Activated CD4-positive, alpha-beta T cell treated with anti-CD3 and anti-CD28 coated beads, Interleukin-2, Interleukin-6, amounts not matched to agents 100 ng/mL and 50 ng/mL, durations not matched to agents 16 hours and 8 hours (primary cell): ENCODE results near the gene SFMBT2.
A peak's percentile ranks its signal among the peaks of the same experiment; 100 is the strongest.
"Not testable (repeated sequence)": the region's sequence is repeated elsewhere in the genome, so short reads cannot be mapped to it uniquely, and the experiment has no call there.

Experiments used
- DNase-seq: peaks from one replicate; pipeline ENCODE4 v3.0.0-alpha.2; 2020

SFMBT2 gene

DNA sequence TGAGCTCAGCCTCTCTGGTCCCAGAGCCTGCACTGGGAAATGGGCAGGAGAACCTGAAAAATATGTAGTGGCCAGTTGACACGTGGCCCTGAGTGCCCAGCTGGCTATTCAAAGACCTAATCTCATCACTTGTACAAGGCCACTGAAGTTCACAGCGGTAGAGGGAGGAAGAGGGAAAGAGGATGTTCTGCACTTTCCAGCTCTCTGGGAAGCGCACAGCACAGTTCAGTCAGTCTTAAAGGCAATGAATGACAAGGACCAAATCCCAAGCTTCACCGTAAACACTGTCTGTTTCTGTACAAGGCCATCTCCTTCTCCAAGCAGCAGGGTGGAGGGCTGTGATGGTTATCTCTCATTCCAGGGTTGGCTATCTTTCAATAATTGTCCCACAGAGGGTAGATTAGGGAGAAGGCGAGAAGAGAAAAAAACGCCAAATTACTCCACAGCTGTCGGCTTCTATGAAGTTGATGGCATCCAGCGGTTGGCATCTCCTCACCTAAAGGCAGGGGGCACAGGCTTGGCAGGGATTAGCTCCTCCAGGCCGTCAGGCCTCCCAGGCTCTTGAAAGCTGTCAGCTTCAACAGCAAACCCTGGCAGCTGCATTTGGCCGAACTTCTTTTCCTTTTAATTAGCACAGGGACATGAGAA, 10.6 kb downstream of the SFMBT2 start:
- DNase-seq: no peak

- no peak for DNase-seq
Measured at GRCh38 chr10:7399533-7399932, 11.3 kb downstream of the SFMBT2 start.

DNA sequence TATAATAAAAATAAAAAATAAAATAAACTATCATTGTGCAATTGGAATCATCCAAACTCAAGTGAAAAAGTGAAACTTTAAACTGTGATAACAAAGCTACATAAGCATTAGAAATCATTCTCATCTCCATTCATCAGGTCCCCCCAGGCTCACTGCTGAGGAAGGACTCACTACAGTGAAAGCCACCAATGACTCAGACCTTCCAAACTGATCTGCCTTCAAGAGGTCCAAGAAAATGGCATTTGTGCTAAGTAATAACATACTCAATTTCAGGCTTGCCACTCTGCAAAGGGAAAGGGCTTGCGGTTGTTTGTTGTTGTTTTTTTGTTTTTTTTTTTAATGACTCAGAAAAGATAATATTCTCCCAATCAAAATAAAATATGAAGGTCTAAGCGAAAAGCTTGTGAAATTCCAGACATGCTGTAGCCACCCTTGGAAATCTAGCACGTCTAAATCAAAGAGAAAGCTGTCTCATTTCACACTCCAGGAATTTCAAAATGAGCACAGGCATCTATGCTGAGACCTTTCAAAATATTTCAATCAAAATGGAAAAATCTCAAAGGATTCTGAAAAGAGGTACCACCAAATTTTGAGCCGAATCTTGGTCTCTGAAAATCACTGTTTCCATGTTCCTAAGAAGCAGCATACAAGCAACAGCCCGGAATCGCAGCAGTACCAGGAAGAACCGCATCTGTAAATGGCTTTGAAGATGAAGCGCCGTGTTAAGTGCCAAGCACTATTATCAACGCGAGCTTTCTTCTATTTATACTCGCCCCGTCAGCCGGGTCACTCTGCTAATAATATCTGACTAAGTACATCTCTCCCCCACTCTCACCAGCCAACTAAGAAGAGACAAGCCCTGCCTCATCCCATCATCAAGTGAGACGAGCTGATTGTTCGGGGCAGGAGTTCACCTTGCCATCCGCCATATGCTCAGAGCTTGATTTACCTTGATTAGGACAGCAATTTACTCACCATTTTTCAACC, 13.5 kb downstream of the SFMBT2 start:
- DNase-seq: peak; percentile 64

DNA sequence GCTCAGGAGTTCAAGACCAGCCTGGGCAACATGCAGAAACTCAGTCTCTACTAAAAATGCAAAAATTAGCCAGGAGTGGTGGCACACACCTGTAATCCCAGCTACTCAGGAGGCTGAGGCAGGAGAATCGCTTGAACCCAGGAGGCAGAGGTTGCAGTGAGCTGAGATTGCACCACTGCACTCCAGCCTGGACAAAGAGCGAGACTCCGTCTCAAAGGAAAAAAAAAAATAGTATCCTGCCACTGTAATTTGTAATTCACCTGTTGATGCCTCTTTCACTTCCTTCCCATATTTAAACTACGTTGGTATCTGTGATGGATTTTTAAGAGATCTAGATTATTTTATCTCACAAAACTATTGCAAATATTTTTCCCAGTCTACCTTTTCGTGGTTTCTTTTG, 18.5 kb downstream of the SFMBT2 start:
- DNase-seq: not testable (repeated sequence)

DNA sequence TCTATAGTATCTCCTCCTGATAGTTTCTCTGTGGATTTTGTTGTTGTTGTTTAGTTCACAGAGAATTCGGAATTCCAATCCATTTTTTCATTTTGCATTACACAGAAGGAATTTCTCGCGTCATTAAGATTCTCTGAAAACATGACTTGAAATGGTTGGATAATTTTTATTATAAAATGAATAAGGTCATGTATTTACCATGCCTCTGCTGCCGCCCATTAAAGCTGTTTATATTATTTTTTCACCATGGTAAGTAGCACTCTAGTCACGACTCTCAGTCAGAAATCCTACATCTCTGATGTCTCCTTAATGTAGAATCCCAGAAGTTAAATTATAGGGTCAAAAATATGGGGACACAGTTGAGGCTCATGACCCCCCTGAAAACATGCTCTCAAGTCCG, 19.1 kb downstream of the SFMBT2 start:
- DNase-seq: no peak

GRCh38 chr10:7390689-7391110, 20.1 kb downstream of the SFMBT2 start:
- not testable (repeated sequence) for DNase-seq

GRCh38 chr10:7389844-7390243, 21.0 kb downstream of the SFMBT2 start:
- DNase-seq: no peak

DNA sequence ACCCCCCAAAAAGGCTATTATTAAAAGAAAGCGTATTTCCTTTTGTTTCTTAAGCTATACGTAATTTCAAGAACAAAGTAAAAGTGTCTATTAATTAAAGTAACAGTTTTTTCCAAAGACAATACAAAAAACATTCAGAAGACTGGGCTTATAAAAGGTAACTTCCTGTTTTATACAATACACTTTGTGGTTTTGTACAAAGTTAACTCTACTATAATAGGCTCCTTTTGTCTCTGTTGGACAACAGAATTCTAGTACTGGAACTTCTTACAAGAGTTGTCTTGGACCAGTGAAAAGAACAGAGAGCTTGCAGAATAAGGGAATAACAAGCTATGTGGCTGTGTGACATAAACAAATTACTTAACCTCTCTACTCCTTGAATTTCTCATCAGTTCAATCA, 21.5 kb downstream of the SFMBT2 start:
- DNase-seq: no peak

DNA sequence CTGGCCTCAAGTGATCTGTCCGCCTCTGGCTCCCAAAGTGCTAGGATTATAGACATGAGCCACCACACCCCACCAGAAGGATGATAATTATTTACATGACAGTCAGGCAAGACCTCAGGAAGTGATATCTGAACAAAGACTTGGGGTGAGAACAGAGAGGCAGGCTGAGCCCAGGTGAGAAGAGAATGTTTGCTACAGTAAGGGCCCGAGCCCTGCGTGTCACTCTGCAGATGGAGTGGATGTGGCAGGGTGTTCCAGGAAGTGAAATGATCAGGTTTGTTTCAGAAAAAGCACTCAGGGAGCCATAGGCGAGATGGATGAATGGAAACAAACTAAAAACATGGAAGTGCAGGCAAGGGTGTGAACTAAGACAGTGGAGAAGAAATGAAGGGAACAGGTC, 22.2 kb downstream of the SFMBT2 start:
- DNase-seq: peak; percentile 27

DNA sequence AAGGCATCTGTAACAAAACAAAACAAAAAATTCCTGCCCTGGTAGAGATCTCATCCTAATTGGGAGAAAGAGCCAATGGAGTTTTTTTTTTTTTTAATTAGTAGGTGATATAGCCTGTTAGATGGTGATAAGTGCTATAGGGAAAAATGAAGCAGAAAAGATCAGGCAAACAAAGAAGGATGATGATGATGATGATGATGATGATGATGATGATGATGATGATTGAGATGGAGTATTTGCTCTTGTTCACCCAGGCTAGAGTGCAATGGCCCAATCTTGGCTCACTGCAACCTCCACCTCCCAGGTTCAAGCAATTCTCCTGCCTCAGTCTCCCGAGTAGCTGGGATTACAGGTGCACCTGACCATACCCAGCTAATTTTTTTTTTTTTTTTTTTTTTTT, 22.7 kb downstream of the SFMBT2 start:
- DNase-seq: not testable (repeated sequence)

DNA sequence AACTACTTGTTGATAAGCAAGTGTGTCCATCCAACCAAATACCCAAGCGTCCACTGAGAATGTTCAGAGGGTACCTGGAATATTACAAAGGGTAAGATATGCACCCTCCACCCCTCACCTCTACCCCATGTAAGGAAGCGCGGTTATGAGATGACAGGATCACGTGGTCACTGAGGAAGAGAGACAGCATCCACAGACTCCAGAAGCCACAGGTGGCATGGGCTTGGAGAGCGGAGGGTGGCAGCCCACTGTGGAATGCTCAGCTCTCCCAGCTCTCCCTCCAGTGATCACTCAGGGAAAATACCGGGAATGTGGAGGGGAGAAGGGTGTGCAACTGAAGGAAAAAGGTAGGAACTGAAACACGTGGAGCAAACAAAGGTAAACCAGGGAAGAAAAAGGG, 25.7 kb downstream of the SFMBT2 start:
- DNase-seq: no peak

DNA sequence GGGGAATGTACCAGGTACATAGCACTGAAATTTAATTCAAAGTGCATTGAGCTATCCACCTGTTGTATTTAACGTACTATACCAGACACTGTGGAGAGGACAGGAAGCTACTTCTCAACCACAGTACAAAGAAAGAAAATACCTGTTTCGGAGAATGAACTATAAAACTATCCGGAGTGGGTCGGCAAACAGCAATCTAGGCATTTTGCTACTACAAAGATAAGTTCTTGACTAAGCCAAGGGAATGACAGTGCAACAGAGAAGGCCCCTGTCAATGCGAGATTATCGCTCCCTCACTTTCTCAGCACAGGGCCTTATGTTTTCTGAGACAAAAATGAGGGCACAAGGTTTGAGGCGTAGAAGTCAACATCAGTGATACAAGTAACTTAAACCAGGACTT, 27.4 kb downstream of the SFMBT2 start:
- no peak for DNase-seq

- DNase-seq: no peak
Measured at GRCh38 chr10:7380704-7381241, 30.1 kb downstream of the SFMBT2 start.

DNA sequence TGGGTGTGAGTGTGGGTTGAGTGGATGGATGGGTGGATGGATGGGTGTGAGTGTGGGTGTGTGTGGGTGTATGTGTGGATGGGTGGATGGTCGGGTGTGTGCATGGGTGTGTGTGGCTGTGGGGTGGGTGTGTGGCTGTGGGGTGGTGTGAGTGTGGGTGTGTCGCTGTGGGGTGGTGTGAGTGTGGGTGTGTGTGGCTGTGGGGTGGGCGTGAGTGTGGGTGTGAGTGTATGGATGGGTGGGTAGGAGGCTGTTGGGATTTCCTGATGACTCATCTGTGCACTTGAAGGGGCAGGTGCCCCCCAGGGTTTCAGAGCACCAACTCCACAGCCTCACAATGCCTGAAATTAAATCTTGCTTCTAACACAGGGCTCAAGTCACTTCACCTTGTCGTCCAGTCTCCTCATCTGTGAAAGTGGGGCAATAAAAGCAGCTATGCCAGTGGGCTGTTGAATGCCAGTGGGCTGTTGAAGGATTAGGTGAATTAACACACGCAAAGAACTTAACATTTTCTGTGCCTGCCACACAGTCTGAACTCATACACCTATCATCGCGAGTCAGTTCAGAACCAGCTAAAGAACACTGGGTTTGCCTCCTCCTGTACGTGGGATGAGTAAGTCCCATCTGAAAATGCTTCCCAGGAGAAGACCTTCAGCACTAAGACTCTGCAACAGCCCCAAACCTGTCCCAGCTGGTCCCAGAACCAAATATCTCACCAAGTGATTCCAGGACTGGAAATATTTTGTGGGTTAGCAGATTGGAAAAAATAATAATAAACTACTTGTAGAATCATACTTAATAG, 32.0 kb downstream of the SFMBT2 start:
- DNase-seq: no peak

- no peak for DNase-seq
Measured at GRCh38 chr10:7377614-7378248, 33.1 kb downstream of the SFMBT2 start.

DNA sequence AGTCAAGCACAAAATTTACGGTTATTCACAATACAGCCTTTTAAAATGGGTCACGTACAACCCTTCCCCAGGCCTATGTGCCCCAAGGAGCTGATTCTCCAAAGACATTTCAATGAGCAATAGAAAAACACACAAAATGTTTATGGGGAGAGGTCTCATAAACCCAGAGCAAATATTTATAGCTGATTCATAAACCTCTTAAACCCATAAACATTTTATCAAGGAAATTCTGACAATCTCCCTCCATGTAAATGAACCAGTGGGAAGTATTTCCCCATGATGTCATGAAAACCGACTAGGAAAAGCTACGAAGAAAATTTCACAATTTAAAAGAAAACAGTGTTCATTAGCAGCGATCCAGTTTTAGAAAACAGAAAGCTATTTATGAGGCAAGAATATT, 36.0 kb downstream of the SFMBT2 start:
- DNase-seq: no peak

DNA sequence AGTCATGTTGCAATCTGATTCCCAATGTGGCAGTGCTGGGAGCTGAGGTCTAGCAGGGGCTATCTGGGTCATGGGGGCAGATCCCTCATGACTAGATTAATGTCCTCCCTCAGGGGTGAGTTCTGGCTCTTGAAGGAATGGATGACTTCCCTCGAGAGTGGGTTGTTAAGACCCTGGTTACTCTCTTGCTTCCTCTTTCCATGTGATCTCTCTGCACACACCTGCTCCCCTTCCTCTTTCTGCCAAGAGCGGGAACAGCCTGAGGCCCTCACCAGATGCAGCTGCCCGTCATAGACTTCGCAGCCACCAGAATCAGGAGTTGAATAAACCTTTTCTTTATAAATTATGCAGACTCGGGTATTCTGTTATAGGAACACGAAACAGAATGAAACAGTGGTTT, 37.8 kb downstream of the SFMBT2 start:
- DNase-seq: no peak

DNA sequence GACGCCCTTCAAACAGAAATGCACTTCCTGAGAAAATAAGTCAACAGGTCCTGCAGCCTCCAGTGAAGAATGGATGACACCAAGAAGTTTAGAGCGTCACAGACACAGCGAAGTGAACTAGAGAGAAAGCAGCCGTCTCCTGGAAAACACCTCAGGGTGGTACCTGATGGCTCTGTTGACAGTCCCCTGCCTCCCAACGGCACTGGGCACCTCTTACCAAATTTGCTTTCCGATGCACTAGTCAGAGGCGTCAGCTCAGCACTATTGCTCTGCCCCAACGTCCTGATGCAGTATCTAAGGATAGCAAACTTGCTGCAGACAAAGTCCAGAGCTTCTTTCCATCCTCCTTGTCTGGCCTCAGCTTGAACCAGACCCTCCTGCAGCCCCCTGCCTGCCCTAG, 38.3 kb downstream of the SFMBT2 start:
- no peak for DNase-seq

DNA sequence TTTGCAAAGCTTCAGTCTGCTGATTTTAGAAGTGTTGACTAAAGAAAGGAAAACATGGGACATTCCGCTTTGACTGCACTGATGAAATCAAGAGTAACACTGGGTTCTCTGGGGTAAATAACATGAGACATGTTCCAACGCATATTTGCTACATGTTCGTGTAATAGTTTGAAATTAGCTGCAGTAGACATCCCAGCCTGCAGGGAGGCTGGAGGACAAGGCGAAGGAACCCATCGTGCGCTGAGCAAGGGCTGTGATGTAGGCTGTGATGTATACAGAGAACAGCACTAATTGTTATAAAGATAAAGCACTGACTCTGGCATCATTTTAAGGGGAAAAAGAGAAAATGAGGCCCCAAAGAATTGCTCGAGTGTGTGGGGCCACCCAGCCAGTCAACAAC, 40.3 kb downstream of the SFMBT2 start:
- no peak for DNase-seq

- no peak for DNase-seq
Measured at GRCh38 chr10:7365027-7365745, 45.6 kb downstream of the SFMBT2 start.

DNA sequence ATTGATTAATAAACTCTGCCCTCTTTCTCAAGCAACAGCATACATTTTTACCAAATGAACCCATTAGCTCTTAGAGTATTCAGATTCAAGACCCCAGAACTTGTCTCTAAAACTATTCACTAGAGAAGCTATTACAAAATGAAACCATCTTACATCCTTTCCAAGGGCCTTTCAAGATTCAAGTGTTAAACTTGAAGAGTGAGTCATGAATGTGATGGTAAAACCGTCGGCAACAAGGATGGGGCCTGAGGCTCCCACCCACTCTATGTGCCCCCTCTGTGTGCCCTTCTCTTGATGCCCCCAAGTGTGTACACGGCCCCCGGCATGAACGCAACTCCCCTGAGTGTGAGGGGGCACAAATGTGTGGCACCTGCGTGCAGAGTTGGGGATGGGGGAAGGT, 46.4 kb downstream of the SFMBT2 start:
- no peak for DNase-seq

DNA sequence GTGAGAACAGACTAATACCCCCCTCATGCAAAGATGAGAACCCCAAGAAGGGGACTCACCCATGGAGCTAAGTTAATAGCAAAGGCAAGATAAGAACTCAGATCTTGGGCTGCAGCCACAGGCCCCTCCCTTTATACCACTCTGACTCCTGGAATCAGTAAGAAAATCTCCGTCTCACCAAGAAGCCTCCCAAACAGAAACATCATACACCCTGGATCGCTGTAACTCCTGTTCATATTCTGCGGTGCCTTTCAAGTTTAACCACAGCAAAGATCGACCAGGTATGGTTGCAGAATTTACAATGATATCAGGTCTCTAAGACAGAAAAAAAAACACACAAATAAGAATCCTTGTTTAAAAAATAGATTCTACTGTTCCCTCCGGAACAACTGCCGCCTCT, 47.1 kb downstream of the SFMBT2 start:
- DNase-seq: no peak
